SK-MEL-5 (cell line): ENCODE results near the gene ICOSLG. TPM values are rescaled to one million over a fixed set of nuclear protein-coding genes. Genes with fewer than 3 reads are reported as not detected.

Experiments
- small RNA-seq, 2 experiments: library from RNA; depleted of rRNA; stranded (forward); fragments of <200 nt; gene quantifications; one replicate each; pipeline ENCODE3, GENCODE V24; 2014
- total RNA-seq: library from RNA; depleted of rRNA; stranded (reverse); fragments of >200 nt; shearing (Covaris generic); gene quantifications from 2 replicates; pipeline ENCODE4 v1.2.3, GENCODE V29; 2014; rRNA removed

The ICOSLG gene
- total RNA-seq, 1 experiment from 2014 or later: 0.29 TPM

Small RNA genes lying within 50 kb of the gene (small RNA-seq; reads per million reads assigned to genes)
- gene AP001059.3: 0 reads per million in 2 experiments

Other genes starting within 250 kb of the ICOSLG start
- 19.9 and 24.3 TPM in 2 replicates for gene TRAPPC10, start 228.6 kb downstream of the ICOSLG start, total RNA-seq
- gene PWP2, start 133.5 kb downstream of the ICOSLG start, total RNA-seq: 28.2 and 34.0 TPM in 2 replicates
- gene GATD3, start 107.3 kb downstream of the ICOSLG start, total RNA-seq: 30.8 and 39.1 TPM in 2 replicates
- not detected in 2 replicates for gene DNMT3L, start 21.0 kb upstream of the ICOSLG start, total RNA-seq
- not detected in 2 replicates for gene AIRE, start 44.9 kb upstream of the ICOSLG start, total RNA-seq
- 81.4 and 82.0 TPM in 2 replicates for gene PFKL, start 59.1 kb upstream of the ICOSLG start, total RNA-seq
- gene CFAP410, start 98.4 kb upstream of the ICOSLG start, total RNA-seq: 5.0 and 11.0 TPM in 2 replicates
- gene TRPM2, start 112.7 kb upstream of the ICOSLG start, total RNA-seq: 0.21 and 0.37 TPM in 2 replicates
- gene LRRC3, start 214.6 kb upstream of the ICOSLG start, total RNA-seq: 1.5 TPM in 2 replicates